UCSD-AML1 (cell line): ENCODE results near the gene SHROOM3.

Experiments
- DNase-seq: peaks from one replicate; lab custom pipeline; 2025; ENCODE audit not compliant: unreplicated experiment; lab: John Stamatoyannopoulos, UW

SHROOM3 gene

DNA sequence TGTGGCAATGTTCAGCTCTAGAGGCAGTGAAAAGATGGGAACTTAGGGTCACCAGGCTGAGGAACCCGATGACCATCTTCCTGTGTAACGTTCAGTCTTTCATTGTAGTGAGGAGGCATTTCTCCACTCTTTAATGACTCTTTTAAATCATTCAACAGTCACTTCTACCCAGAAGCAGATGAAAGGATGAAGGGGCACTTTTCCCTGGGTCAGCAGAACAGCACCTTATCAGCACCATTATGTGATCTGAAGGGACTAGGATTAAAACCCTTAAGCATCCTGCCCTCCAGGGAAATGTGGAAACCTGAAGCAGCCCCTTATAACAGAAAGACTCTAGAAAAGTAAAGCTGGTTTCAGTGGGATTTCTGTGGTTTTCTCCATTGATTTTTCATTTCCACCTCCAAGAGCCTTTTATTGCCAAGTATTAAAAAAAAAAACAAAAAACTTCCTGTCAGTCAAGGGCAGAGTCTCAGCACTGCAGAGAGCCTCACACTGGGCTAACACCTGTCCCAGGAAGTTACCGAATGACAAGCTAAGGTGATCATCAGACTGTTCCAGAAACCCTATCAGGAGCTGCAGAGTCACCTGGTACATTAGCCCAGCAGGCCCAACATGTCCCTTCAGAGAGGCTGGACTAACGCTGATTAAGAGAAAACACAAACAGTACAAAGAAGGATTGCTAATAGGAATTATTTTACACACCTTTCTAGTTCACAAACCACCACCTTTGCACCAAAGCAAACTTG lies 185.9 kb downstream of the SHROOM3 start:
- no peak for DNase-seq

DNA sequence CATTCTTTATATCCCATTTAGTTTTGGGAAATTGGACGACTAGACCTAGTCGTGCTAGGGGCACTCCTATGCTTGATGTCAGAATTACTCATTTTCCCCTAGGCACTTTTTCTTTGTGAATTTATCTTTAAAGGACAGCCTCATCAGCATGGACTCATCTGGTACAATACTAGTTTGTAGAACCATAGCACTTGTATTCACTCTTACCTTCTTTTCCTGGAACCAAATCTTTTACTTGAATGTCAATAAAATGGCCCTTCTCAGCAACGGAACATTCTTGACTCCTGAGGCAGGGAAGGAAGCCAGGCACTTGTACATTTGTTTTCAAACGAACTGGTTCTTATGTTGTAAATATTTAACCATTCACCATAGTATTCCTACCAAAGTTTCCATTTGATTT lies 187.1 kb downstream of the SHROOM3 start:
- DNase-seq: no peak

DNA sequence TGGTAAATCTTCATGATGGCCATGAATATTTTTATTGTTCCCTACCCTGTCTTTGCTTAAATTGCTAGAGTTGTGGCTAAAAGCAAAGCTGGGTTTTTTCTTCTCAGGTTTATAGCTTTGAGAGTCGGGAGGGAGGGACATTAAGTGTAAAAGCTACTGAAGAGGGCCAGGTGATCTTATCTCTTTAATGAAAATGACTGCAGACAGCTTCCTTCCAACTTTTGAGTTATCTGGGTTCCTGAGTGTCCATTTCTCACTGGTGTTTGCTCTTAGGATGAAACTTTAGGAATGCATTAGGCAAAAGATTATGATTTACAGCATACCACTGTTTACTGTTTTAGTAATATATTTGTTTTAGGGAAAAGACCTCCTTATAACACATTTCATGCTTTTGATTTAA lies 187.7 kb downstream of the SHROOM3 start:
- DNase-seq: no peak

DNA sequence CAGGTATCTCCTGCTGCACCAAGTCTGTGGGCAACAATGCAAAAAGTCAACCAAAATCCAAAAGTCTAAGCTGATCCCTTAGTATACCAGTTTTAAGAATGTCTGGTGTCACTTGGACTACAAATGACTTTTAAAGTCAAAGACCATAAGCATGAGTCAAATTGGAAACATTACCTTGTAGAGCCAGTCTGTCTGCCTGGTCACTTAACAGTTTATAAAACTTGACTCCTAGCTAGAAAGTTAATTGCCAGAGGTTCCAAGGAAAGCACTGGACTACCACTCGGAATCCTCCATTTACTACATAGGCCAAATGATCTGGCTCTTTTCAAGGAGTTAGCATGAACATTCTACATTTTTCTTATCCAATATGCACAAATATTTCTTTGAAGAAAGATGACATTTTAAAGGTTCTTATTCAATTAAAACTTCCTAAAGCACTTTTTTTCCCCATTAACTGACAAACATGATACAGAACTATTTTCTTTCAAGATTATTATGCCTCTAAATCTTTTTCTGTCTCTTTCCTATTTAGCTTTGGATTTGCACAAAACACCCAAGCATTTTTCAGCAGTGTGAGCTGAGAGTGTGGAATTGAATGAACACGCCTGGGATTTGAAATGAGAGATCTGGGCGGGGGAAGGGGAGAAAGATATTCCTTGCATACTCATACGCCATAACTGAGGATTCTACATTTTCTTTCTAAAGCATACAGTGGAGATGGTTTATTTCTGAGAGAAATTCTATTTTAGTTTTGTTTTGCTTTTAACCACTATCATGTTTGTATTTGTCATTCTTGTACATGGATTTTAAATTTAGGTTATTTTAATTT lies 188.4 kb downstream of the SHROOM3 start:
- no peak for DNase-seq

DNA sequence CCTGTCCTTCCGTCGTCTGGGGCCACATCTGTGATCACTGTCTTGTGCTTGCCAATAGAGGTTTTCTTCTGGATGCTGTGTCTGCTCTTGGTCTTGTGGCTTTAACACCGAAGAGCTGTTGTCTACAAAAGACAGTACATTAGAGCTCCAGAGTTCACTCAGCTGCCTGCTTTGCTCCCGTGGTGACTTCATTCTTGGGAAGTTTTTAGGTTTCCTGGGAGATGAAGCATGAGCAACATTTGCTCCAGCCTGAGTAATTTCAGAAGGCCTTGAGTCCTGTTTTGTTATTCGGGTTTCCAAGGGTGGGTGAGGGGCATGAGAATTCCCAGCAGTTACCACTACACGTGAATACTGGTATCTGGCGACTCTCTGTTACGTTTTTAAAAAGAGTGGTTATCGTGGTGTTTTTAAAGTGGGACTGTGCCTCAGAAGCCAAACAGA lies 189.2 kb downstream of the SHROOM3 start:
- no peak for DNase-seq

DNA sequence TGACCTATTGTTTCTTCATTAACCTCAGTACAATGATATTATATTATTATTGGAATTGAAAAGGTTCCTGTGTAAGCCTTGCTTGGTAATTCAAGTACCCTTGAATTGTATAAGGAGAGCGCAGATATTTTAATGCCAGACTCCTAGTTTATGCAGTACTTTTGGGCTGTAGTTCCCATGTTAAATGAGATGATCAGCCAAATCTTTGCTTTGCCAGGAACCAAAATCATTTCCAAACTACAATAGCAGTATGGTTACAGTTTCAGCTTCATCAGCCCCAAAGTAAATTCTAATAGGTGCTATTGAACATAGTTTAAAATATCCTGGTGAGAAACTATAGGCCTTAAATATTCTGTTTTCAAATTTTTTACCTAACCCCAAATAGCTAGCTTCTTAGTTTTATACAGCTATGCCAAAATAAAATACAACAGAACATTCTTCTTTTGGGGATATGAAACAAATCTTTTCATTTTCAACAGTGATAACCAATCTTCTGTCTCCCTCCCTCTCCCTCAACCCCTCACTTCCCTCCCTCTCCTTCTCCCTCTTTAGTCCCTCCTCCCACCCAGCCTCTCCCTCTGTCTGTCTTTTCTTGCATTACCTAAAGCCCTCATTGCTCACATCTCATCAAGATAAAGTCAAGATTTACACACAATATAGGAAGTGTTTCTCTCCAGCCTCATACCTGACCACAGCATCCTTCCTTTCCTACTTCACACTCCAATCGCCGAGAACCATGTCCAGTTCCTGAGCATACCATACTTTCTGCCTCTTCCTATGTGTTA lies 190.1 kb downstream of the SHROOM3 start:
- no peak for DNase-seq

DNA sequence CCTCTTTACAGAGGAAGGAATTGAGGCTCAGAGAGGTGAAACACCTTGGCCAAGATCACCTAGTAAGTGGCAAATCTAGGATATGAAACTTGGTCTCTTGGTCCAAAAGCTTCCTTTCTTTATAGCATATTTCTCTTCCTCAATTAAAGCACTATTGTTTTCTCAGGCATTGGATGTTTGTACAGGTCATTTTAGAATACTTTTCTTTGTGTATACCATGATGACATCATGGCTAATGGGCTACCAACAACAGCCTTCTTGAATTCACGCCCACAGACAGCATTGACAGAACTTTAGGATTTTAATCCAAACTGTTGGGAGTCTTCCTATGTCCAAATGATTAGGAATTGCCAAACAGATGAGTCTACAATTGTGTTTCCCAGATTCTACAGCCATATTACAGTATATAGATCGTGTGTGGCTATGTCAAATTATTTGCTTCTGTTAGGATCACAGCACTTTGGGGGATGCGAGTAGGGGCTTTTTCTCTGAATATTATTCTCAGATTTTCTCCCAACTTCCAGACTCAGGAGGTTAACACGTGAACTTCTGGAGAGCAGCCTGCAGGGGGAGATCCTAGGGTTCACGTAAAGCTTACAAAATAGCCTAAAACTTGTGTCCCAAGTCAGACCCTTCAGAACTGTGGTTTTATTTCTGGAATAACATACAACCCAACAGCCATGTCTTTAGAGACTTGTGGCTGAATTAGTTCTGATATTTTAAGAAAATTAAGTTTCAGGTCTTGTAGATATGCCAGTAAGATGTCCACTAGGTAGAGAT lies 191.8 kb downstream of the SHROOM3 start:
- DNase-seq: no peak

DNA sequence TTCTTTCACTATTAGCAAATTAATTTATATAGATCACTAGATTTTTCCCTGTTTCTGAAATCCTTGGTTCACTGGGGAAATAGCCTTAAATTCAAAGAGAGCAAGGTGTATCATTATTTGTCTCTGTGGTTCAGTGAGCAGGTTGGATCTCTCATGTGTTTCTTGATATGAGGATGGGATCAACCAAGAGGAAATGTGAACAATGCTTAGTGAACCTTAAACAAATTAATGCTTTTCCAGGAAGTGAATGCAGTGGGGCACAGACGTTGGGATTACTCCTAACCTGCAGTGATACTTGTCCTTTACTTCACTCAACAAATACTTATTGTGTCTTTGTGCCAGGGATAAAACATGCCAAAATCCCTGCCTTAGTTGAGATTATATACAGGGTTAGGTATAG lies 193.2 kb downstream of the SHROOM3 start:
- DNase-seq: no peak

DNA sequence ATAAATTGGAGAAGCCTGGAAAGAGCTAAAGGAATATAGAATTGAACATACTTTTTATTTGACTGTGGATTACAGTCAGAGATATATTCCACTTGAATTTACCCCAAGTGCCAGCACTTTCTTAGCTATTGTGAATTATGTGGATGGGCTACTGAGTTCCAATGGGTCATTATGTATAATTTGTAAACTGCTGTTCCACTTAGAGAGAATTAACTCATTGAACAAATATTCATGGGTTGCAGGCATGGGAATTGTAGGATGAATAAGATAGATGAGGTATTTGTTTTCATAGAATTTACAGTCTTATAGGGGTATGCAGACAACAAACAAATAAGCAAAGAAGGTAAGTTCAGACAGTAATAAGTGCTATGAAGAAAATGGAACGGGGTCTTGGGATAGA lies 195.7 kb downstream of the SHROOM3 start:
- DNase-seq: no peak

DNA sequence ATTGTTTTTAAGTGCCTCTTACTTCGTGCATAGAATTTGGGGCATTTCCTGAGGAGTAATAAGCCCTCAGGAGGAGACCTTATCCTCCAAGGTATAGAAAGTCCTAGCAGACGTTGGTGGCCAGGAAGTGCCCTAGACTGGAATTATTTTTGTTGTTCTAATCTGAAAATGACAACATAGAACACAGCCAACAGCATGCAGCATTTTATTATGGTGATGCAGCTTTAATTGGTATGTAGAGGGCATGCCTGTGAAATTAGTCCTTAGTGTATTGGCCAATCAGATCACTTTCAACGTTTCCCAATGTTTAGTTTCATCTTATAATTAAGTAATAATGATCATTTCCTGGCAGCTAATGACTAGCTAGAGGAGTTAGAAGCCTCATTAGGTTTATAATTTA lies 199.2 kb downstream of the SHROOM3 start:
- DNase-seq: no peak

DNA sequence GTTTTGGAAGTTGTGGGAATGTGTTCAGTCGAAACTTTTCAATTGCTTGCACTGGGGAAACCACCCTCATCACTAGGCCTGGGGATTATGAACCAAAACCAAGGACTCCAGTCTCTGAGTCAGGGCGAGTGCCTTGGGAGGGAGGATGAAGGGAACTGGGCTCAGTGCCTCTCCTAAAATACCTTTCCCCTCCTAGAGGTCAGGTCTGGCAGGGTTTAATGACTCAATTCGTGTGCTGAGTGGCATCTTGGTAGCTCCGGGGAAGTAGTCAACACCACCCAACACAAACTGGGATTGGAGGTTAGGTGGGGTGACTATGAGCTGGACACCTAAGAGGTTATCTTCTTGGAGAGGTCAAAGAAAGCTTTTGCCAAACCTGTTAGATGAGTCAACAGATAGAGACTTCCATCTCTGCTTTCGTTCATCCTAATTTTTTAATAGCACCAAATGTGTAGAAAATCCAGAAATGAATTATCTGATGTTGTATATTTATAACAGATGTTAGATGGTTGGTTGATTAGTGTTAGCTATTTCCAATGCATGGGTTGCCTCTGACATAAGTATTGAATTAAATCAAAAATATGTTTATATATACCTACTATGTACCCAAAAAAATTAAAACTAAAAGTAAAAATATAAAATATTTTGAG lies 202.8 kb downstream of the SHROOM3 start:
- DNase-seq: no peak

DNA sequence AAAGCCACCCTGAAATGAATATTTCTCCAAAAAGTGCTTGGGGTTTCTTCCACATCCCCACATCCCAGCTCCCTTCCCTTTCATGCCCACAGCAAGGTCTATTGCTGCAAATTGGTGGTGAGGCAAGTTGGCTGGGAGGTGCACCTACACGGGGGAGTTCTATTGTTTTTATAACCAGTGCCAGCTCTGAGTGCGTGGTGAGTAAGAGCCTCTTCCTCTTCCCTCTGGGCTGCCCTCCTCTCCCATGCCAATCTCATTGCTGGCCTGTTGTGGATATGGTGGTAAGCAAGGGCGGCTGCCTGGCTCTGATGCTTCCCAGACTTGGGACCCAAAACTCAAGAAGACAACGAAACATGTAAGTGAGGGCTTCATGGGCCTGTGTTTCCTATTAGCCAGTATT lies 204.3 kb downstream of the SHROOM3 start:
- DNase-seq: no peak

DNA sequence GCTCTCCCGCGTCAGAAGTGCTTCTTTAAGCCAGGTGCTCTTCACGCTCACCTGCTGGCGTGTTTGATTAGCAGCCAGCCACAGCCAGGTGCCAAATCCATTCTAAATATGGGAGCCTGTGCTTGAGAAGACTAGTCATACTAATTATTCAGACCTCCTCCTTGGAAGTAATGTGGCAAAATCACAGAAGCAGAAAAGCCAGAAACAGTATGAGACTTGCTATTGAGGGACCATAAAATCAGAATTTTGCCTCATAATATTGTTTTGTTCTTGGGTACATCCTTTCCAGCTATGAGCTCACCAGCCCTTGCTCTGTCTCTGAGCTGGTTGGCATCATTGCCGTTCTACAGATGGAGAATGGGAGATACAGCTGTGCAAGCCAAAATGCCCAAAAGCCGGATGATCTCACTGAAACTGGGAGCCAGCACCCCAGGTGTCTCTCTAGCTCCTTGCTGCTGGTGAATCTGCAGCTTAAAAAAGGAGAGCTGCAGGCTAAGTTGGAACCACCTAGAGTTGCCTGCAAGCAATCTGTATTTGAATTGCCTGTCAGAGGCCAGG lies 205.4 kb downstream of the SHROOM3 start:
- DNase-seq: no peak

DNA sequence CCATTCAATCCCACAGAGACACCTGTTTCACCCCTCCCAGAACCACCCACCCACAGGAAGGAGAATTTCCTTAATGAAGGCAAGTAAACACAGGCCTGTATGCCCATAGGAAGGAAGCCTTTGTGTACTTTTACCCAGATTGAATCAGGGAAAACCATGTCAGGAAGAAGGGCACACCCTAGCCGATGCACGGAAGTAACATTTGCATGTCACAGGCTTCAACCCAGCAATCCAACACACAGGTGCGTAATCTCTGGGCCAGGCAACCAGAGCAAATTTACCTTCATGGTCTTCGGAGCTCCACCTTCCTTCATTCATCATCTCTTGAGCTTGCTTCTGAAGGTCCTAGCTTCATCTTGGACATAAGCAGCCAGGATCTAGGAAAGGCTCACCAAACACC lies 206.3 kb downstream of the SHROOM3 start:
- DNase-seq: no peak

DNA sequence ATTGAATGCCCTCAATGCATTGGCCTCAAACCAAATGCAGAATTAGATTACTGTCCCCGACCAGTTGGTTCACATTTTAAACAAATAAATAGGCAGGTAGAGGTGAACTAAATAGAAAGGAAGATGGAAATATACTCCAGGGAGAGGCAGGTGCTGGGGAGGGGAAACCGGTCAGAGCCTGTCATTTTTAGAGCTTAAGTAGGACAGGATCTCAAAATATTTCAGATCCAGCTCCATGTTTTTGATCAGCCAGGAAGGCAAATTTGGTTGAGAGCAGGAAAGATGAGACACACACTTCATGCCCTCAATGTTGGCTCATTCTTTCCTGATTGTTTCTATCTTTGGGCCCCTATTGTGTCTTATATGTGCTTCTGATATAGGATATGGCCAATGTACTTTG lies 206.7 kb downstream of the SHROOM3 start:
- no peak for DNase-seq

DNA sequence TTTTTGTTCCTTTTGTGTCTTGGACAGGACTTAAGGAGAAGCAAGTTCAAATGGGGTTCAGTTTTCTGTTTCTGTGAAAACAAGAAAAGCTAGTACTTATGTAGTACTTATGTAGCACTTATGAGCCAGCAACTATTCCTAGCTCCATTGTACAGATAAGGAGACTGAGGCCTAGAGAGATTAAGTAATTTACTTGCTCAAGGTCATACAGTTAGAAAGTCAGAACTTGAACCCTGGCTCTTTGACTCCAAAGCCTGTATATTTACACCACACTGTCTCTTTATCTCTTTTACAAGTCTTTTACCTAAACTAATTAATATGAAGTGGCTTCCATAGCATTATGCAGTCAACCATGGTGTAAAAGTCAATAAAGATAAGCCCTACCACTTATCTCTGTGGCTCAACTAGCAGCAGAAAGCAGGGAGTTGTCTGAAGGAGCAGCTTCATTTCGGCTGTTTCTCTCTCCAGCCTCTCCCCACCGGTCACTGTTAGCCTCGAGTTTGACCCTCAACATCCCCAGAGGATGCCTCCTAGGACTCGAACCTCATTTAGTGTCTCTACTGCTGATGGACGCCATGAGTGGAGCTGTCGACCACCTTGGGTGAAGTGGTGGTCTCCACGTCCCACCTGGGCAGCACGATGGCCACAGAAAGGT lies 209.9 kb downstream of the SHROOM3 start:
- no peak for DNase-seq

DNA sequence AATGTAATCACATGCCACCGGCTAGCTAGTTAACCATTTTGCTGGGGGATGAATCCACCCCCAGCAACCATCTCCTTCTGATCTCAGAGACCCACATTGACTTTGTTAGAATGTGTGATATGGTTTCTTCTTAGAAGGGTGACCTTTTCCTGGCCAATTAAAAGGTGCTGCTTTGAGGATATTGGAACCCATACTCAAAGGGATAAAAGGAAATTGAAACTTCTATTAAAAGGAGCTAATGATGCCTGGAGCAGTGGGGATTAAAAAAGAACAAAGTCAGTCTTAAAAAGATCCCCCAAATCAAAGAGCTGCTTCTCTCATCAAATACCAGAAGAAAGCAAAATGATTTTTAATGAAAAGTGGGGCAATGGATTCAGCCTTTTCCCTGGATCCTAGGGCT lies 214.1 kb downstream of the SHROOM3 start:
- no peak for DNase-seq

DNA sequence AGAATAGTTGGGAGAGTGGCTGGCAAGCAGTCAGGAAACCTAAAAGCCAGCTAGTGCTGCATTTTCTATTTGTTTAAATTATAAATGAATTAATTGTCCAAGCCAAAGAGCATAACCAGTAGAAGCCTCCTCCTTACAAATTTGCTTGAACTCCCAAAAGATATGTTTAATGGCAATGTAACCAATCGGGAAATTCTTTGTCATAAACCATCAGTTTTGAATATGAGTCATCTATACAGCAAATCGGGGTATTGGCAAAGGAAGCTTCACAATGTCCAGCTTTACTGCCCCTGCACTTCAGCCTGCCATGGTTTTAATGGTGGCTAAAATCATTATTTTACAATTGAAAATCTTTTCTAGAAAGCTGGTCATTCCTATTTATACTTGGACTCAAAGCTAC lies 216.6 kb downstream of the SHROOM3 start:
- no peak for DNase-seq

DNA sequence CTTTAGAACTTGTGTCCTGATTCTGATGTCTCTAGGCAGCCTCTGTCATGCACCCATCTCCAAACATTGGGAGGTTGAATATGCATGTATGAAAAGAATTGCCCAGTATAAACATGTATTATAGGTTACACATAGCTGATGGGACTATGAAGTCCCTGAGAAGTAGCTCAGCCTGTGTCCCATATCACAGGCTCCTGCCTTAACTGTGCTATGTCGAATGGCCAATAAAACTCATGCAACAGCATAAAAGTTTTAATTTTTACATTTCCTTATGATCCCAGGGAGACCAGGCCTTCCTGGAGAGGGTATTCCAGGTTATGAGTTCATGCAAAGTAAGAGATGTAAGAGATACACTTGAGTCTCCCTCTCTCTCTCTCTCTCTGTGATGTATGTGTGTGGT lies 217.4 kb downstream of the SHROOM3 start:
- DNase-seq: no peak

DNA sequence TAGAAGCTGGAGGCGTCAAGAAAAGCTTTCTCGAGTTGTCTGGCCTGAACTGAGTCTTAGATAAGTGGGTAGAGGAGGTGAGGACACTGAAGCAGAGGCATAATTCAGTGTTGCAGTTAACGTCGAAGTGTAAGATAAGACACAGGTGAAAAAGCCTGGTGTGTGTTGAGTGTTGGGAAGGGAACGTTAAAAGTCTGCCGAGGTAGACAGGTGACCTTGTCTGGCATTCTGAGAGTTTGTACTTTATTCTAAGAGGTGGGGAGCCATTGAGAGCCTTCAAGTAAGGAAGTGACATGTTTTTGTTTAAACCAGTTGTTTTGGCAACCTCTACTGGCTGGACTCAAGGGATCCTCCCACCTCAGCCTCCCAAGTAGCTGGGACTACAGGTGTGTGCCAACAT lies 219.1 kb downstream of the SHROOM3 start:
- DNase-seq: no peak
